Activated CD8-positive, alpha-beta T cell treated with anti-CD3 and anti-CD28 coated beads, Interleukin-2, amount 10 ng/mL, durations not matched to agents 7 days and 5 days (primary cell): ENCODE results near the gene CAND2. TPM values are rescaled to one million over a fixed set of nuclear protein-coding genes. Genes with fewer than 3 reads are reported as not detected.

ENCODE experiments used
- ATAC-seq: fragments of 150-1000 bp; cut with Tn5 transposase; one replicate; pipeline ENCODE4 v1.10.0; 2021; ENCODE audit warnings: moderate library complexity
- CTCF ChIA-PET: fragments of 350-600 bp; sonication (Branson Sonifier 250); formaldehyde crosslinking; loops from one replicate; lab custom pipeline; 2021; ENCODE audit warnings: antibody characterized with exemption; lab: Charles Lee
- POLR2A ChIA-PET: fragments of 350-600 bp; sonication (Branson Sonifier 250); formaldehyde crosslinking; loops from one replicate; lab custom pipeline; 2021; ENCODE audit warnings: antibody characterized with exemption; lab: Charles Lee
- DNase-seq: peaks from one replicate; pipeline ENCODE4 v3.0.0-alpha.2; 2020
- H3K27ac Mint-ChIP-seq: one replicate; pipeline ENCODE4 v1.8.0; 2021; ENCODE audit warnings: mild to moderate bottlenecking, mixed read lengths
- H3K27me3 Mint-ChIP-seq: one replicate; pipeline ENCODE4 v1.8.0; 2021; ENCODE audit warnings: low read depth, mixed read lengths
- H3K36me3 Mint-ChIP-seq: one replicate; pipeline ENCODE4 v1.8.0; 2021; ENCODE audit warnings: low read depth, mixed read lengths
- H3K4me1 Mint-ChIP-seq: one replicate; pipeline ENCODE4 v1.8.0; 2021; ENCODE audit warnings: low read depth, mixed read lengths
- H3K4me3 Mint-ChIP-seq: one replicate; pipeline ENCODE4 v1.8.0; 2021; ENCODE audit warnings: mild to moderate bottlenecking, mixed read lengths
- H3K9me3 Mint-ChIP-seq: one replicate; pipeline ENCODE4 v1.8.0; 2022; ENCODE audit warnings: mixed read lengths; ENCODE audit not compliant: insufficient read depth
- total RNA-seq, 2 experiments: library from RNA; stranded (reverse); gene quantifications; one replicate each; pipeline ENCODE4 v1.2.3, GENCODE V29; 2021

The CAND2 gene
- total RNA-seq, 2 experiments from 2014 or later, result 0.31 to 0.53 TPM

- no peak for ATAC-seq
- Mint-ChIP-seq H3K27me3 (peaks cover 13% of the 10 kb centered on the region), H3K4me3 (no peak overlapping the region), H3K36me3 (no peaks in the 10 kb centered on the region), H3K27ac (no peak overlapping the region), H3K4me1 (peaks cover 13% of the 10 kb centered on the region), H3K9me3 (no peaks in the 10 kb centered on the region)
- ChIA-PET POLR2A (no interaction called here), CTCF (no interaction called here)
- DNase-seq, result no peak
Measured at GRCh38 chr3:12882336-12883310, 86.1 kb downstream of the CAND2 start.

GRCh38 chr3:12884186-12884680 is 87.8 kb downstream of the CAND2 start:
- ChIA-PET CTCF (interaction anchor here (1.0 to 1.2 kb wide), 2 partner anchors 8 to 43 kb away, joined by 3 to 4 read pairs; partner anchors contain the start of gene RPL32), POLR2A (no interaction called here)
- Mint-ChIP-seq H3K4me3 (no peak overlapping the region), H3K9me3 (no peaks in the 10 kb centered on the region), H3K27ac (no peak overlapping the region), H3K36me3 (no peaks in the 10 kb centered on the region), H3K27me3 (peaks cover 20% of the 10 kb centered on the region), H3K4me1 (peaks cover 13% of the 10 kb centered on the region)
- no peak for ATAC-seq
- no peak for DNase-seq

Other genes starting within 250 kb of the CAND2 start
- 10 to 100 TPM; 21.0 to 22.5 TPM for gene MKRN2, start 239.6 kb upstream of the CAND2 start, total RNA-seq
- 10 to 100 TPM; 86.5 to 91.6 TPM for gene RAF1, start 132.6 kb upstream of the CAND2 start, total RNA-seq
- gene TMEM40, start 37.4 kb upstream of the CAND2 start, total RNA-seq, result not detected
- gene RPL32, start 44.9 kb downstream of the CAND2 start, total RNA-seq, result 1,000 to 10,000 TPM; 1,764 to 1,890 TPM